Measurements from ENCODE around the gene OSBPL9.
"Not testable (repeated sequence)": the region's sequence is repeated elsewhere in the genome, so short reads cannot be mapped to it uniquely, and the experiment has no call there.

OSBPL9 gene

GRCh38 chr1:51794260-51794659 is 177.4 kb downstream of the OSBPL9 start:
- no peak for DNase-seq

- DNase-seq = no peak
Observed at GRCh38 chr1:51794868-51795267, 178.0 kb downstream of the OSBPL9 start.

- no peak for DNase-seq
Observed at GRCh38 chr1:51799372-51799771, 182.5 kb downstream of the OSBPL9 start.

GRCh38 chr1:51814513-51814912 is 197.6 kb downstream of the OSBPL9 start:
- DNase-seq = no peak

- no peak for DNase-seq
Observed at GRCh38 chr1:51818487-51818886, 201.6 kb downstream of the OSBPL9 start.

GRCh38 chr1:51819021-51819420 is 202.1 kb downstream of the OSBPL9 start:
- DNase-seq = not testable (repeated sequence)

- DNase-seq = no peak
Observed at GRCh38 chr1:51819810-51820209, 202.9 kb downstream of the OSBPL9 start.

GRCh38 chr1:51829058-51829457 is 212.2 kb downstream of the OSBPL9 start:
- DNase-seq = no peak

GRCh38 chr1:51833700-51834099 is 216.8 kb downstream of the OSBPL9 start:
- no peak for DNase-seq

GRCh38 chr1:51837243-51837642 is 220.4 kb downstream of the OSBPL9 start:
- DNase-seq = no peak

Data from activated CD4-positive, alpha-beta T cell treated with anti-CD3 and anti-CD28 coated beads, Interleukin-2, amount 50 U/mL, for 4 hours (primary cell).